ENCODE measurements around the gene MFF. TPM values are rescaled to one million over a fixed set of nuclear protein-coding genes. Genes with fewer than 3 reads are reported as not detected.

MFF gene
- polyA plus RNA-seq, 1 of the 3 experiments (the other 2 are of a cell fraction): 51.0 TPM

DNA sequence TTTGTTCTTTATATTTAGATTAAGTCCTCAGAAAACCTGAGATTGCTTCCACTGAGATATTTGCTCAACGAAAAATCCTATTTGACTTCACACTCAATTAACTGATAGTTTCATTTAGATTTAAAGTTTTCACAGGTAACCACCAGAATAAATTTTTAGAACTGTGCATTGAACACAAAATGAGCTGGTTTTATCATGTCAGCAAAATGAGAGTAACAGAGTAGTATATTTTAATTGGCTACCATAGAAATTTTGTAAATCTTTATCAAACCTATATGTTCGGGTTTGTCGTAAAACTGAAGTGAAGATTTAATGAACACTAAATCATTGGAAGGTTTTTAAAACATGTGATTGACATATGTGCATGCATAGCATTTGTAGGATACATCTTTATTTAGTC lies 32.7 kb upstream of the MFF start:
- no peaks in the 10 kb centered on the region for H3K36me3 ChIP-seq (replicated peaks in 1 of 2; ENCODE audit: control insufficient read depth in 1 of 2, insufficient read depth in 2 of 2, low read length in 1 of 2)
- H4K20me1 ChIP-seq (ENCODE audit: insufficient read depth): no peaks in the 10 kb centered on the region
- no peak overlapping the region for H2AFZ ChIP-seq (ENCODE audit: low read depth)
- H3F3A ChIP-seq (replicated peaks; ENCODE audit: insufficient read depth): no peaks in the 10 kb centered on the region
- no peak overlapping the region for H3K27ac ChIP-seq (ENCODE audit: low read depth in 2 of 2, low read length in 1 of 2)
- no peaks in the 10 kb centered on the region for H3K27me3 ChIP-seq (ENCODE audit: insufficient read depth)
- H3K4me2 ChIP-seq: no peak overlapping the region
- no peak overlapping the region for H3K9ac ChIP-seq
- WGBS (ENCODE audit: low lambda C conversion rate): 59% methylated on average over 3 of the region's 3 CpGs
- H3K79me2 ChIP-seq (ENCODE audit: insufficient read depth): no peaks in the 10 kb centered on the region
- no peaks in the 10 kb centered on the region for H3K9me2 ChIP-seq
- no peaks in the 10 kb centered on the region for H3K4me1 ChIP-seq (ENCODE audit: control insufficient read depth in 1 of 2, insufficient read depth in 2 of 2, low read depth in 1 of 2, low read length in 1 of 2)
- no peak overlapping the region for H3K4me3 ChIP-seq (ENCODE audit: low read depth in 2 of 2, low read length in 1 of 2)
- CTCF ChIA-PET: interaction anchor here (1.2 kb wide), 1 partner anchor 10 kb away, joined by 3 read pairs; no protein-coding TSS in a partner anchor
- no peak for DNase-seq
- POLR2A ChIA-PET: no interaction called here
- no peaks in the 10 kb centered on the region for H3K9me3 ChIP-seq
- no peak for TF ChIP-seq RCOR1 (IDR thresholded peaks at IDR 0.05; ENCODE audit: low read length)
- TF ChIP-seq RXRA (IDR thresholded peaks at IDR 0.05; ENCODE audit: borderline replicate concordance, low read depth): no peak
- TF ChIP-seq, protein P1, sequence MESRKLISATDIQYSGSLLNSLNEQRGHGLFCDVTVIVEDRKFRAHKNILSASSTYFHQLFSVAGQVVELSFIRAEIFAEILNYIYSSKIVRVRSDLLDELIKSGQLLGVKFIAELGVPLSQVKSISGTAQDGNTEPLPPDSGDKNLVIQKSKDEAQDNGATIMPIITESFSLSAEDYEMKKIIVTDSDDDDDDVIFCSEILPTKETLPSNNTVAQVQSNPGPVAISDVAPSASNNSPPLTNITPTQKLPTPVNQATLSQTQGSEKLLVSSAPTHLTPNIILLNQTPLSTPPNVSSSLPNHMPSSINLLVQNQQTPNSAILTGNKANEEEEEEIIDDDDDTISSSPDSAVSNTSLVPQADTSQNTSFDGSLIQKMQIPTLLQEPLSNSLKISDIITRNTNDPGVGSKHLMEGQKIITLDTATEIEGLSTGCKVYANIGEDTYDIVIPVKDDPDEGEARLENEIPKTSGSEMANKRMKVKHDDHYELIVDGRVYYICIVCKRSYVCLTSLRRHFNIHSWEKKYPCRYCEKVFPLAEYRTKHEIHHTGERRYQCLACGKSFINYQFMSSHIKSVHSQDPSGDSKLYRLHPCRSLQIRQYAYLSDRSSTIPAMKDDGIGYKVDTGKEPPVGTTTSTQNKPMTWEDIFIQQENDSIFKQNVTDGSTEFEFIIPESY (IDR thresholded peaks at IDR 0.05; ENCODE audit: borderline replicate concordance, low read depth): no peak
- no peak for TF ChIP-seq FOXM1 (IDR thresholded peaks at IDR 0.05; ENCODE audit: low read depth)
- no peak for TF ChIP-seq TCF12 (IDR thresholded peaks at IDR 0.05)
- TF ChIP-seq ELF1 (IDR thresholded peaks at IDR 0.05): no peak
- TF ChIP-seq JUND (IDR thresholded peaks at IDR 0.05): no peak
- TF ChIP-seq GATA2 (CRISPR knock-in tag; IDR thresholded peaks at IDR 0.05): no peak
- no peak for TF ChIP-seq FOXJ3 (CRISPR knock-in tag; IDR thresholded peaks at IDR 0.05)
- TF ChIP-seq FOSL2 (IDR thresholded peaks at IDR 0.05; ENCODE audit: borderline replicate concordance, low read depth): no peak
- TF ChIP-seq SIN3A (IDR thresholded peaks at IDR 0.05; ENCODE audit: borderline replicate concordance, low read depth, low read length): no peak
- no peak for TF ChIP-seq IRF3 (IDR thresholded peaks at IDR 0.05; ENCODE audit: low read depth, low read length)
- no peak for TF ChIP-seq EZH2phosphoT487 (IDR thresholded peaks at IDR 0.05; ENCODE audit: borderline replicate concordance, low read depth)
- TF ChIP-seq SMC3 (IDR thresholded peaks at IDR 0.05; ENCODE audit: low read depth, low read length): no peak
- no peak for TF ChIP-seq MAX (IDR thresholded peaks at IDR 0.05; ENCODE audit: low read depth)
- TF ChIP-seq REST (IDR thresholded peaks at IDR 0.05; ENCODE audit: low read depth, low read length): no peak
- no peak for TF ChIP-seq CTCF (IDR thresholded peaks at IDR 0.05)
- no peak for TF ChIP-seq USF1 (IDR thresholded peaks at IDR 0.05; ENCODE audit: borderline replicate concordance, low read depth)
- TF ChIP-seq NRF1 (IDR thresholded peaks at IDR 0.05; ENCODE audit: low read depth, low read length): no peak
